NCI-H2227 (cell line): ENCODE results near the gene HS3ST3A1.
"Not testable (repeated sequence)": the region's sequence is repeated elsewhere in the genome, so short reads cannot be mapped to it uniquely, and the experiment has no call there.

Experiments
- DNase-seq: peaks from one replicate; lab custom pipeline; 2025; ENCODE audit not compliant: unreplicated experiment; lab: John Stamatoyannopoulos, UW

The HS3ST3A1 gene

GRCh38 chr17:13496553-13497056 is 105.1 kb downstream of the HS3ST3A1 start:
- DNase-seq, result not testable (repeated sequence)

DNA sequence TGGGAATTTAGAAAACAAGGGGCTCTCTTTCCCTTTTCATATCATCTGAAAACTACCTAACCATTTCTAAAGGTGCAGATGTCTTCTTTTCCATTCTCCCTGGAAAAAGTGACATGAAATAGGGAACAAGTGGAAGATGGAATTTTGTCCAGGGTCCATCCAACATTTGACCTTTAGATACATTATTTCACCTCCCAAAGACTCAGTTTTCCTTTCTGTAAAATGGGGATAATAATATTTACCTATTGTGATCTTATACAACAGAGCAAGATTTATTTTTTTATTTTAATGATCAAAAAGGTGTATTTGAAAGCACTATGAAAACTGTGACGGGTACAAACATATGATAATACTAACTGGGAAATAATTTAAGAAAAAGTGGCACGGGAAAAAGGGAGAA is 106.3 kb downstream of the HS3ST3A1 start:
- DNase-seq, result no peak

GRCh38 chr17:13492737-13493122 is 109.0 kb downstream of the HS3ST3A1 start:
- no peak for DNase-seq

GRCh38 chr17:13491916-13492736 is 109.6 kb downstream of the HS3ST3A1 start:
- DNase-seq, result no peak

GRCh38 chr17:13491491-13491890 is 110.2 kb downstream of the HS3ST3A1 start:
- DNase-seq, result no peak

DNA sequence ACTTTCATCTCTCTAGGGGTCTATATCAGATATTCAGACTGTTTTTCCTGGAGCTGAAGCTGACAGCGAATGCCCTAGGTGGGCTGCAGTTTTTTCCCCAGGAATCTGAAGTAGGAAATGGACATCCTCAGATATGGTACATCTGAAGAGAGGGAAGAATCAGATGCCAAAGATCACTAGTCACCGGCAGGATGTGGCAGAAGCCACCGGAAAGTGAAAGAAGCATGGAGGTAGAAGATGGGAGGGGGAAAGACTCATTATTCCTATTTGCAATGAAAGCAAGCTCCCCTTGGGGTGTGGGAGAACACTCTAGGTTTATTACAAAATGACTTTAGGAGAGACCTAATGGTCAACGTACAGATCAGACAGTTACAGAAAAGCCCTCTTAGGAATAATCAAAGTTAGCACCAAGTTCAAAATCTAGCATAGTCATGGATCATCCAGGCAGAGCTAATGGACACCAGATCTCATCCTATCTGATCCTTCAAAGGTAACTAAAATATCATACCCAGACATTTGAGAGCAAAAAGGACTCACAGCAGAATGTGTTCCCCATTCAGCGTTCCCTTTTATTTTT is 110.7 kb downstream of the HS3ST3A1 start:
- DNase-seq, result no peak

GRCh38 chr17:13490427-13490826 is 111.3 kb downstream of the HS3ST3A1 start:
- no peak for DNase-seq

DNA sequence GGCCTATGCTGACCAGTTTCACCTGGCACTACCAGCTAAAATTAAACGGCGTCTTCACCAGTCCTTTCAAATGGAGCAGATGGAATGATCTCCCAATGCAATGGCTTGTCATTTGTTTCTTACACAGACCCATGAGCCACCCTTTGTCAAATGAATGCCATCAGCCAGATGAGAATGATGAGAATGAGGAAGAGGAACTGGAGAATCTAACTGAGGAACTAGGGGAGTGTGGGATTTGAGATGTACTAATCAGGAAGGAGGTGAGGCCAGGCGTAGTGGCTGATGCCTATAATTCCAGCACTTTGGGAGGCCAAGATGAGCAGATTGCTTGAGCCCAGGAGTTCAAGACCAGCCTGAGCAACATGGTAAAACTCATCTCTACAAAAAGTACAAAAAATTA is 116.4 kb downstream of the HS3ST3A1 start:
- no peak for DNase-seq

- DNase-seq, result no peak
Observed at GRCh38 chr17:13484020-13484419, 117.7 kb downstream of the HS3ST3A1 start.

- no peak for DNase-seq
Observed at GRCh38 chr17:13480877-13481276, 120.9 kb downstream of the HS3ST3A1 start.

DNA sequence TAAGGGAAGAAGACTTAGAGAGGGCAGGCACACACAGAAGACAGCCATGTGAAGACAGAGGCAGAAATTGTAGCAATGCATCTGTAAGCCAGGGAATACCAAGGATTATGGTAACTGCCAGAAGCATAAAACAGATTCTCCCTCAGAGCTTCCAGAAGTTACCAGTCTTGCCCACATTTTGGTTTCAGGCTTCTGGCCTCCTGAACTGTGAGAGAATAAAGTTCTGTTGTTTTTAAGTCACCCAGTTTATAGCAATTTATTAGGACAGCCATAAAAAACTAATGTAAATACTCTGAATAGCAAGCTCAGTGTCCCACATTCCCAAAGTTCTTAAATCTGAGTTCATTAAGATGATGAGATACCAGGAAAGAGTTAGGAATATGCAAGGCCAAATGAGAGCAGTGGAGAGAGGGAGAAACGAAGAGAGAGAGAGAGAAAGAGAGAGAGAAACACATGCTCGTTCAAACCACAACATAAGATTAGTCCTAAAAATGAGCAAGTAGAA is 123.4 kb downstream of the HS3ST3A1 start:
- no peak for DNase-seq

- no peak for DNase-seq
Observed at GRCh38 chr17:13477180-13477611, 124.5 kb downstream of the HS3ST3A1 start.

- no peak for DNase-seq
Observed at GRCh38 chr17:13476720-13477119, 125.0 kb downstream of the HS3ST3A1 start.

DNA sequence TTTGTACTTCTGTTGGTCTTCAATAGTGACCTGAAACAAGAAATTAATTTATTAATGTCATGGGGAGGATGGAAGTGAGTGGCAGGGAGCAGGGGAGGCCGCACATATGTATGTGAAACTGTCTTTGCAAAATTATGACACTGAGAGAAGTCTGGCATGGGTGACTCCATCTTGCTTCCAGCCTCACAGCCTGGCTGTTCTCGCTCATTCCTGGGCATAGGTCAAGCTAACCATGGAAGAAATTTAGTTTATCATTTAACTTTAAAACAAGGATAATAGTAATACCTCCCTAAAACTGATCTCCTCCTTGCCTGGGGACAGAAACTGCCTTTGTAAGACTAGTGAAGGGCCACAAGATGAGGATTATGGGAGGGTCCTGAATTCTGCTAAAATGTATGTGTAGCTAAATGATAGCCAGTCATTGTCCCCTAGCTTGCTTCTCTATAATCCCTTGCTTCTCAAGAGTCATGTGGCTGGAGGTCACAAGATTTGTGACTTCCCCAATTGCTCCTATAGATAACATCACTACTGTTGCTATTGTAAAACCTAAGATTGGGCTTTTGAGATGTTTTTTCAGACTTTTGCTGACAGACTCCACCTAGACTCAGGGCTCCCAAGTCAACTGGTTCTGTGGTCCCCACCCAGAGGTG is 126.0 kb downstream of the HS3ST3A1 start:
- no peak for DNase-seq

DNA sequence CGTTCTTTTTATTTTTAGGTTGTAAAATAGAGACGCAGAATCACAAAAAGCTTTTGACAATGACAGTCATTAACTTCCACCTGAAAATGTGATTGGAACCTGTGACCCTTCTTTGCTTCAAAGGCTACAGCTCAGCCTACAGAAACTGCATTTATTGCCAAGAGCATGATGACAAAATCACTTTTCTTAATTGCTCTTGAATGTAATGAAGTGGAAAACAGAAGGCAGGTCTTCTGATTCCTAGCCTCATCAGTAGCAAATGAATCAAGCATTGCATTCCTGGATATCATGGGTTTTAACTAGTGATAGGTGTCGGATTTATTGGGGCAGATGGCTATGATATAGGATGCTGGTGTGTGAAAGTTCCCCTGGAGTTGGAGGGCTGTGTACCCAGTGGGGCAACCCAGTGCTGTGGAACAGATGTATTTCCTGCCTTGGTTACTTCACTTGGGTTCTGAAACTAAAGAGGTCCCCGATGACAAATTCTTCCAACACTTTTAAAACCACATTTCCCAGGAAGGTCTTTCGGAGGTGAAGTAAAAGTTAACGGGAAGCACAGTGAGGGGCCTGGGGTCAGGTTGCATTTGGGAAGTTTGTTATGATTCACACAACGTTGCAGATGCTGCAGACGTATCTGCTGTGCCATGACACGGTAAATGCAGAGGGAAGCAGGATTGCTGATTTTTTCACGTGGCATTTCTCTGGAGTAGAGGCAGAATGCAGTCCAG is 127.5 kb downstream of the HS3ST3A1 start:
- DNase-seq, result no peak

- no peak for DNase-seq
Observed at GRCh38 chr17:13465678-13466077, 136.1 kb downstream of the HS3ST3A1 start.

GRCh38 chr17:13462673-13463124 is 139.0 kb downstream of the HS3ST3A1 start:
- DNase-seq, result no peak

GRCh38 chr17:13462146-13462545 is 139.6 kb downstream of the HS3ST3A1 start:
- no peak for DNase-seq

DNA sequence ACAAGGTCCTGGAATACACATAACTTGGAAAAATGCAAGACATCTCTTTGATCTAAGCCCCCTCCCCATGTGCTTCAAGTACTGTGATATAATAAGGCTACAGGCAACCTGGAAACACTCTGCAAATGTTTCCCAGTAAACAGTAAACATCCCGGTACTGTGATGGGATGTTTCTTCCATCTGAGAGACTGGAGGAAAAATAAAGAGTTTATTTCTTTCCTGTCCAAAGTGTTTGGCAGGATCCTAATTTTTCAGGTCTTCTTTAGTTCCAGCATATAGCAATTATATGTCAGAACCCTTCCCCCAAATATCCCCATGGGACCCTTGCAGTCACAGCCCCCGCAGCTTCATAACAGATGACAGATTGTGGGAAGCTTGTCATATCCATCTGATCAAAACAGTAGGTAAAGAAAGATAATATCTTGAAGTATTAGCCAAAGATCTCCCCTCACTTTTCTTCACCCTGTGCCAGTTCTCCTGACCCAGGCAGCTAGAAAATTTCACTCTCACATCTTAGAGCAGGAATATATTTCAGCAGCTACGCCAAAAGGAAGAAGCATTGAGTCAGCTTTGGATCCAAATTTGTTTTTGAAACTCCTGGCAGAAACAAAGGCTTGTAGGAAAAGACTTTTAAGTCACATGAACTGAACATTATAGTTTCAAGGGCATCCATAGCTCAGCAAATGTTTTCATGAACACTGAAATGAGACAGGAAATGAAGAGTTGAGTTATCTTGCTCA is 141.3 kb downstream of the HS3ST3A1 start:
- DNase-seq, result no peak

GRCh38 chr17:13457783-13458182 is 143.9 kb downstream of the HS3ST3A1 start:
- DNase-seq, result no peak
